Posterior cingulate gyrus (tissue), 11 donors: ENCODE data around the gene FA2H.

Experiments
- DNase-seq, 10 donors: peaks; one replicate each; pipeline versions ENCODE4 v3.0.0 to v3.0.0-alpha.2; 2020 to 2021; ENCODE audit warnings: mixed read lengths in 3 of 10
- intact Hi-C: fragments of 100-400 bp; cut with DNase I; formaldehyde crosslinking; loops from one replicate; pipeline ENCODE4 v1.15.1; 2023

Gene FA2H

DNA sequence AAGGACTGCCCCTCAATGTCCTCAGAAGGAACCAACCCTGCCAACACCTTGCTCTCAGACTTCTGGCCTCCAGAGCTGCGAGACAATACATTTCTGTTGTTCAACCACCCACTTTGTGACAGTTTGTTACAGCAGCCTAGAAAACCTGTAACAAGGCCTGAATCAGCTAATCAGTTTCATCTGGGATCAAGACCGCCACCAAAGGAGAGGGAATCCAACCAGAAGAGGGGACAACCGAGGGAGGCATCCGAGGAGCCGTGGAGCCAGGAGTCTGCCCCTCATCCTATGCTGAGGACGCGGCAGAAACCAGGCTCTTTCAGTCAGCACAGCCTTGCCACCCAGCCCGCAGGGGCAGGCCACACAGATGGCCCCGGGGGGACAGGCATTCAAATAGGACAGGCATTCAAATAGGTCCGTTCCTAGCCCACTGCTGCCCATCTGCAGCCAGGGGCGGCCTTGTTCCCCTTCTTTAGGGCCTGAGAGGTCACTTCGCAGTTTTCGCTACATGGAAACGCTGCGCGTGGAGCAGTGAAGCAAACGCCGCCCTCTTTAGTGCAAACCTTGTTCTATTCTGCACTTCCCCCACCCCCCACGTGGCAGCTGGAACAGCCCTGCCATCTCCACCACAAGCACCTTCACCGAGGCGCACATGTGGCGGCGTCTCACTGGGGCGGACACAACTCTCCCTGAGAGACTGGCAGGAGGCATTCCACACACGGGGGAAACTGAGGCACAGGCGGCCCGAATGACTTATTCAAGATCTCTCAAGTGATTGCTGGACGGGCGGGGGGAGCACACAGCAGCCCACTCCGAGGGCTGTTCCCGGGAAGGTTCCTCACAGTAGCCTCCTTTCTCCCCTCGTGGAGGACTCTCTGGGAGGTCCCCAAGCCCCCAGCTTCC, 26.7 kb downstream of the FA2H start:
- DNase-seq: peak in 8 of 10 donors; percentile 40 to 94 (median 68)
- intact Hi-C loops: loop anchor here (2.0 kb wide), 1 partner anchor 23 kb away; no protein-coding TSS in a partner anchor

DNA sequence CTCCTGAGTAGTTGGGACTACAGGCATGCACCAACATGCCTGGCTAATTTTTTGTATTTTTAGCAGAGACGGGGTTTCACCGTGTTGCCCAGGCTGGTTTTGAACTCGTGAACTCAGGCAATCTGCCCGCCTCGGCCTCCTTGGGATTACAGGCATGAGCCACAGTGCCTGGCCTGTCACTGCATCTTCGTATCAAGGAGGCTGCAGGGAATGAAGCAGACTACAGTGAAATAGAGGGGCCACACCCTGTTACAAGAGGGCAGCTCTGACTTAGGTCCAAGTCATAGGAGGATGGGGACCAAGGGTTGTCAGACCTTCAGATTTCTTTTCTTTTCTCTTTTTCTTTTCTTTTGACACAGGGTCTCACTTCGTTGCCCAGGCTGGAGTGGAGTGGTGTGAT, 28.7 kb downstream of the FA2H start:
- intact Hi-C loops: no loop called here
- peak in 1 of 10 donors; percentile 21 for DNase-seq

GRCh38 chr16:74745109-74745615, 29.5 kb downstream of the FA2H start:
- intact Hi-C loops: no loop called here
- peak in 1 of 10 donors; percentile 67 for DNase-seq

- intact Hi-C loops: no loop called here
- peak in 1 of 10 donors; percentile 29 for DNase-seq
These were observed 30.1 kb downstream of the FA2H start for GRCh38 chr16:74744566-74744965.

DNA sequence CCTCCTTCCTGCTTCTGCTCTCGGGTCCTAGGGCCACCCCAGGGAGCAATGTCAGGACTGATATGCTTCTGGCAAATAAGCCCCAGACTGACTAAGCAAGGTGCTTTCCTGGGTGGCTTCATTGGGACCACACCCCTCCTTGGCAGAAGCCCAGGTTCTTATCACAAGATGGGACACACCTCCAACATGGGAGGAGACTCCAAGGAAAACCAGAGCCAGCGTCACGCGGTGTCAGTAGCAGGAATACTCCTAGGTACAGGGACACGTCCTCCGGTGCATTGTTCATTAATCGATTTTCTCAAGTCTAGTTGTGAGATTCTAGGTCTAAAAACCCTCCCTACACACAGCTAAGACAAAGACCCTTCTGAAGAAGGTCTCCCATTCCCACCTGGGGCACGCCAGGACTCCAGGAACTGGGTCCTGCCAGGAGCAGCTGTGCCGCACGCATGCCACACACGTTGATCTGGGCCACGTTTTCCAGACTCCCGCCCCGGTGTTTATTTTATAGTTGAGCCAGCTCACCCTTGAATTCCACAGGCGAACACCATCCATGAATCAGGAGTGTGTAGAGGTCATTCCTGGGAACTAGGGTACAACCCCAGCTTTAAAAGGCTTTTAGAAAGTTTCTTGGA, 30.8 kb downstream of the FA2H start:
- DNase-seq: peak in 2 of 10 donors; percentile 31 to 72
- intact Hi-C loops: no loop called here

DNA sequence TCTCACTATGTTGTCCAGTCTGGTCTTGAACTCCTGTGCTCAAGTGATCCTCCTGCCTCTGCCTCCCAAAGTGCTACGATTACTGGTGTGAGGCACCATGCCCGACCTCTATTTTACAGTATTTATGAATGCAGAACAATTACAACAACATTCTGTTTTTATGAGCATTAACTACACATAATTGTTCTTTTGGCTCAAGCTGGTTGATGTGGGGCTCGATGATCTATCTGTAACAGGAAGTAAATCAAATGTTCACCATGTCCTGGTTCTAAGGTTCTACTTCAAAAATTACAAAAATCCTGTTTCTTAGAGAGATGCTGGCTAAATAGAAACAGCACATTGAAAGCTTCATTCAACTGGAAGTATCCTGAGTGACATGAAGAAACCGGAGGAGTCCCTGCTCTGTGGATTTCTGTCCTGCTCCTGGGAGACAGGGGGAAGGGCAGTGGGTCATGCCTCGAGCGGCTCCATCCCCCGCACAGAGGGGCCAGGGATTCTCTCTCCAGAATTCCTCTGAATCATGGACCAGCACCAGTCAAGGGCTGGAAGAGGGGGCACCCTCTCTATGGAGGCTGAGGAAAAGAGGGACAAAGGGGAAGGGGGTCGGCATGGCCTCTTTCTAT, 31.5 kb downstream of the FA2H start:
- intact Hi-C loops: no loop called here
- peak in 1 of 10 donors; percentile 46 for DNase-seq

- intact Hi-C loops: no loop called here
- DNase-seq: peak in 2 of 10 donors; percentile 39 to 75
These were observed 32.6 kb downstream of the FA2H start for GRCh38 chr16:74742051-74742481.

GRCh38 chr16:74740795-74741304, 33.8 kb downstream of the FA2H start:
- intact Hi-C loops: no loop called here
- DNase-seq: peak; percentile 46 to 96 (median 76)

GRCh38 chr16:74739275-74739674, 35.3 kb downstream of the FA2H start:
- peak in 1 of 10 donors; percentile 74 for DNase-seq
- intact Hi-C loops: no loop called here

- peak in 1 of 10 donors; percentile 69 for DNase-seq
- intact Hi-C loops: no loop called here
These were observed 35.8 kb downstream of the FA2H start for GRCh38 chr16:74738816-74739215.

DNA sequence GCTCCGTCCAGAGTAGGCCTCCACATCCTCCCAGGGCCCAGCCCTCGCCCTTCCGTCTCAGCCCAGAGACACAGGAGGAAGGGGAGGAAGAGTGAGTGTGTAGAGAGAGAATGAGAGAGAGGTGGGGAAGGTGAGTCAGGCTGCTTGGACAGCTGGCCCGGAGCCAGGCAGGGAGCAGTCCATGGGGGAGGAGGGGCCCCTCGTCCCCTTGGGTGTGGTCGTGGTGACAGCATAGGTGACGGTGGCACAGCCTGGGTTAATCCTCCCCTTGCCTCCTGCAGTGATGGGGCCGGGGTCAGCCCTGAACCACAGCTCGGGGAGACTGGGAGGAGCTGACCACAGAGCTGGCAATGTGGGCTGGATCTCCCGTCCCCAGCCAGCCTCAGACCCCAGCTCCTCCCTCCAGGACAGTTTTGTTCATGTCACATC, 36.5 kb downstream of the FA2H start:
- intact Hi-C loops: no loop called here
- DNase-seq: no peak

GRCh38 chr16:74737521-74737920, 37.1 kb downstream of the FA2H start:
- DNase-seq: no peak
- intact Hi-C loops: no loop called here

DNA sequence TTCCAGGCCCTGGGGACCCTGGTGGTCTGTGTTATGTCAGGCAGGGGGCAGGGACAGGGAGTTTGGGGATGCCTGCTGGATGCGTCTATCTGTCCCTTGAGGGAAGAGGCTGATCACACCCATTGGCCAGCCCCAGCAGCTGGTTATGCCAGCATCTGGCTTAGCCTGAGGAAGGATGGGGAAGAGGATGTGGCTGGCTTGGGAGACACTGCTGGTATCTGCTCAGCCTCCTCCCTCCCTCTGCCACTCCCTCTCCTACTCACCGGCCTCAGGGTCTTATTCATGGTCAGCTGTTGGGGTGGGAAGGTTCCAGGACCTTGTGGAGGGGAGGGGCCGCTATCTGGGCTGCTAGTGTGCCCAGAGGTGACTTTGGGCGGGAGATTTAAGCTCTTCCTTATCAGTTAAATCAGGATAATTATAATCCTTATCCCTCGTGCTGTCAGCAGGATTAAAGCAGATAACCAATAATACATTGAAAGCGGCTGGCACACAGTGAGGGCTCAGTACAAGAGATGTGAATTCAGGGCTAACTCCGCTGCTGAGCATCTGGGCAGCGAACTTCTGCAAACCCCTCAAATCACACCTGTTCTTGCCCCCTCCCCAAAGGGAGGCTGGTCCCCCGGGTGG, 38.0 kb downstream of the FA2H start:
- no peak for DNase-seq
- intact Hi-C loops: no loop called here

- DNase-seq: no peak
- intact Hi-C loops: no loop called here
These were observed 39.1 kb downstream of the FA2H start for GRCh38 chr16:74735554-74735953.

DNA sequence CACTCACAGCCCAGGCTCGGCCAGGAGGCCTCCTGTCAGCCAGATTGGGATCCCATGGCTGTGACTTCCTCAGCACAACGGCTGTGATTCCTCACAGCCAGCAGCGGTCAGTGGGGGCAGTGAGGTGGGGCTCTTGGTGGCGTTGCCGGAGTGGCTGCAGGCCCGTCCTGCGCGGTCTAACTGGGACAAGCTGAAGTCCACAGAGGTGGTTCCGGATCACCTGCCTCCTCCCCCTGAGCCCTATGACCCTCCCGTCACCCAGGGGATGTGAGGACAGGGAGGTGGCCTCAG, 39.5 kb downstream of the FA2H start:
- no peak for DNase-seq
- intact Hi-C loops: no loop called here

DNA sequence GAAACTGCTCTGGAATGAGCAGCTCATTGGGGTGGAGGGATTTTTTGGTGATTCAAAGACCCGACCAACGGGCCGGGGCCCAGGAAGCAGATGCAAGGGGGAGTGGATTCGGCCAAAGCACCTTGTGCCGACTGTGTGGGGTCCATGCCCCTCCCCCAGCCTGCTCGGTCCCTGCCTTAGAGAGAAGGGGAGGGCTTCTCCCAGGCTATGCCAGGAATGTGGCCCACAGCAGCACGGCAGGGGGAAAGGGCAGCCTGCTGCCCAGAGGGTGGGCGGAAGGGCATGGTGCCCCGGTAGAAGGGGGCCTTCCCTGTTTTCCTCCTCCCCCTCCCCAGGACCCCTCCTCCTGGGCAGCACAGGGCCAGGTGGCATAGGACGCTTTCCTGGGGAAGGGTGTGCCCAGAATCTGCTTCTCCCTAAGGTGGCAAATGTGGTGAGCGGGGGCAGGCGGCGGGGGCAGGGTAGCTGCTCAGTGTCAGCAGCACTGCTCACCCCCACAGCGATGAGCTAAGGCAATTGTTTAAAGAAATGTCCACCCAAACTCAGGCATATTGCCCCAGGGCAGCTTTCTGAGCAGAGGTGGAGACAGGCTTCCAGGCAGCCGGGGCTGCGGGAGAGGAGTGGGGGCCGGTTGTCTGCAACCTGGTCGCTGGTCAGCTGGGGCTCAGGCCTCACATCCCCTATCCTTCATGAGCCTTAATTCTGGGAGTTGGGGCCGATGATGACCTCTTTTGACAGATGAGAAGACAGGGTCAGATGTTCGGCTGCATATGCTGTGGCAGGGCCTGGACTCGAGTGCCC, 40.1 kb downstream of the FA2H start:
- intact Hi-C loops: no loop called here
- peak in 1 of 10 donors; percentile 57 for DNase-seq

DNA sequence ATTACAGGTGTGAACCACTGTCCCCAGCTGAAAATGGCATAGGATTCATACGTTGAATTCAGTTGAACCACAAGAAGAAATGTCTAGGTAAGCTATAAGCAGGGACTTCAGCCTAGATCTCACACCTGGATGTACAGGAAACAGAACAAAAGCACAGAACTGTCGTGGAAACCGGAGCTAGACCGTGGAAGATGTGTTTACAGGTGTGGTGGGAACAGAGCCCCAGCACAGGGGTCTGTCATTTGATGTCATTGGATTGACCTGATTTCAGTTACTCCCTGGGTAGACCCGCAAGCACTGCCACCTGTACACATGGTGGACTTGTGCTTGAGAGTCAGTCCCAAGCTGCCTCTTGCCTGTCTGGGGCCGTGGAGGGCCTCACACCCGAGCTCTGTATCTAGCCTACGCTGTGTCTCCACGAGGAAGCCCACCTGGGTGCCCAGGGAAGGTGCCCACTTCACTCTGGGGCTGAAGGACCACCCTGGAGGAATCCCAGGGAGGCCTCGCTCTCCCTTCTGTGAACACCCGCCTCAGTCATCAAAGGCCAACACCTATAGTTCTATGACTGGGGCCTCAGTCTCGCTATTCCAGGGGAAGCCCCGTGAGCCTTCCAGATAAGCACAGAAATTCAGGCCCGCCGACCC, 41.8 kb downstream of the FA2H start:
- no peak for DNase-seq

GRCh38 chr16:74731853-74732477, 42.7 kb downstream of the FA2H start:
- peak in 1 of 10 donors; percentile 33 for DNase-seq
- intact Hi-C loops: no loop called here

More for the DNA sequence above, 41.8 kb downstream of the FA2H start:
- intact Hi-C loops: no loop called here
